GM12801 (cell line): ENCODE results near the gene MSMP.

ENCODE experiments used
- TF ChIP-seq, protein P1 (sequence below): IDR thresholded peaks from one replicate; pipeline ENCODE4 v1.5.1; 2011; ENCODE audit warnings: control low read depth; ENCODE audit not compliant: insufficient read length; ENCODE audit errors: extremely low read depth

MSMP gene

GRCh38 chr9:35769763-35770162 is 15.7 kb upstream of the MSMP start:
- TF ChIP-seq, protein P1, sequence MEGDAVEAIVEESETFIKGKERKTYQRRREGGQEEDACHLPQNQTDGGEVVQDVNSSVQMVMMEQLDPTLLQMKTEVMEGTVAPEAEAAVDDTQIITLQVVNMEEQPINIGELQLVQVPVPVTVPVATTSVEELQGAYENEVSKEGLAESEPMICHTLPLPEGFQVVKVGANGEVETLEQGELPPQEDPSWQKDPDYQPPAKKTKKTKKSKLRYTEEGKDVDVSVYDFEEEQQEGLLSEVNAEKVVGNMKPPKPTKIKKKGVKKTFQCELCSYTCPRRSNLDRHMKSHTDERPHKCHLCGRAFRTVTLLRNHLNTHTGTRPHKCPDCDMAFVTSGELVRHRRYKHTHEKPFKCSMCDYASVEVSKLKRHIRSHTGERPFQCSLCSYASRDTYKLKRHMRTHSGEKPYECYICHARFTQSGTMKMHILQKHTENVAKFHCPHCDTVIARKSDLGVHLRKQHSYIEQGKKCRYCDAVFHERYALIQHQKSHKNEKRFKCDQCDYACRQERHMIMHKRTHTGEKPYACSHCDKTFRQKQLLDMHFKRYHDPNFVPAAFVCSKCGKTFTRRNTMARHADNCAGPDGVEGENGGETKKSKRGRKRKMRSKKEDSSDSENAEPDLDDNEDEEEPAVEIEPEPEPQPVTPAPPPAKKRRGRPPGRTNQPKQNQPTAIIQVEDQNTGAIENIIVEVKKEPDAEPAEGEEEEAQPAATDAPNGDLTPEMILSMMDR = no peak

DNA sequence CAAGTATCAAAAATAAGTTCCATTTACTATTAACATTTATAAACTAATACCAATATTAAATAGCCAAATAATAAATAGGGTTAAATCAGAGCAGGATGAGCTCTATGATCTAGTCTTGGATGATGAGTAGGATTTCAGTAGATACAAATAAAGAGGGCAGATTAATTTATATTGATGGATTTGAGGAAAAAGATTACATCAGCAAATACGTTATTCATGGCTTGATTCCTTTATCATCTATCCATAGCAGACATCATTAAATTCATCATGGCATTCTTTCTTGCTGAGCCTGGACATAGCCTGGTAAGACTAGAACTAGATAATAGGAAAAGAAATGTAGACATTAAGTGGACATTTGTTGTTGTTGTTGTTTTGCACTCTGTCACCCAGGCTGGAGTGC is 13.4 kb upstream of the MSMP start:
- TF ChIP-seq, protein P1 = no peak

GRCh38 chr9:35766997-35767396 is 12.9 kb upstream of the MSMP start:
- TF ChIP-seq, protein P1 = no peak

GRCh38 chr9:35763803-35764202 is 9.7 kb upstream of the MSMP start:
- TF ChIP-seq, protein P1 = no peak

GRCh38 chr9:35763181-35763580 is 9.1 kb upstream of the MSMP start:
- TF ChIP-seq, protein P1 = no peak

DNA sequence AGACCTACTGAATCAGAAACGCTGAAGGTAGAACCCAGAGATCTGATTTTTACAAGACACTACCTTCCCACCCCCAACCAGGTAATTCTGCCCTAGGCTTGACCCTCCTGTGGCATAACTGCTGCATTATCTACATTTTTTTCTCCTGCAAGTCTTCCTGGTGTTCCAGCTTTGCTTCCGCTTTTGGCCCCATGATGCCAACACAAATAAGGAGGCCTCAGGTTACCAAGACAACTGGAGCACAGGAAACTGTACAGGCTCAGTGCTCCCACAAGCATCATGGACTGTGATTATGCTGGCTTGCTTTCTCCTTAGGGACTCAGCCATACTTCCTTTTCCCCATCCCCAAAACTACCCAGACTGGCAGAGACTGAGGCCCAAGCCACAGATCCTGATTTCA is 6.6 kb upstream of the MSMP start:
- TF ChIP-seq, protein P1 = no peak

DNA sequence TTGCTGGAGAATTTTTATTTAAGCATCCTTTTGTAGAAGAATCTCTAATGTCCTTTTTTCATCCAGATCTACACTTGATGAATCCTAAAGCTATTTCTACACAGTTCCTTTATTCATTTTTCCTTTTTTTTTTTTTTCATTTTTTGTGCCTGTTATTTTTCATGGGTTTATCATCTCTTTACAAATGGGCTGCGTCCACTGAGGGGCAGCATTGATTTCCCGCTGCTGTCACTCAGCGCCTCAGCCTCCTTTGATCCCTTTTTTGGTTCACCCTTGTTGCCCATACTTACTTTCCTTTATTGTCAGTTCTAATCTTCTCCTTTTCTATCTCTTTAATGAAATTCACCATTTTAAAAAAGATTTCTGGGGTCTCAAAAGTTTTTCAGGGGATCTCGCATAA is 5.7 kb upstream of the MSMP start:
- TF ChIP-seq, protein P1 = no peak
